Caco-2 (cell line): ENCODE data around the gene TRIM15. TPM values are rescaled to one million over a fixed set of nuclear protein-coding genes. Genes with fewer than 3 reads are reported as not detected.

ENCODE experiments used
- BruUV-seq: library from RNA; stranded (reverse); fragments of 400-500 nt; replicated peaks from 2 replicates; lab custom pipeline; 2021; lab: Mats Ljungman, UMichigan
- CTCF ChIA-PET: fragments of 300-600 bp; sonication (Branson Sonifier 250); formaldehyde crosslinking; loops from one replicate; lab custom pipeline; 2022; ENCODE audit warnings: antibody characterized with exemption; lab: Charles Lee
- POLR2A ChIA-PET: fragments of 300-600 bp; sonication (Branson Sonifier 250); formaldehyde crosslinking; loops from one replicate; lab custom pipeline; 2022; ENCODE audit warnings: antibody characterized with exemption; lab: Charles Lee
- DNase-seq, 2 experiments: peaks; one replicate each; pipeline versions ENCODE4 v3.0.0 to v3.0.0-alpha.2; 2020 to 2022
- H3K27me3 ChIP-seq: replicated peaks from 2 replicates; pipeline ENCODE4 v1.6.0; 2011; ENCODE audit warnings: low read length; ENCODE audit not compliant: control insufficient read depth, insufficient read depth
- H3K36me3 ChIP-seq: 2 replicates; pipeline ENCODE4 v1.5.1; 2011; ENCODE audit warnings: low read length; ENCODE audit not compliant: control insufficient read depth, insufficient read depth
- H3K4me1 ChIP-seq: fragments of 250-450 bp; sonication (Bioruptor Pico); 2 replicates; pipeline ENCODE4 v1.5.1; 2020; ENCODE audit warnings: mild to moderate bottlenecking
- H3K4me3 ChIP-seq: 2 replicates; pipeline ENCODE4 v1.5.1; 2011; ENCODE audit warnings: low read depth, mild to moderate bottlenecking, control low read depth, low read length
- H3K9me3 ChIP-seq: fragments of 250-450 bp; sonication (Bioruptor Pico); 2 replicates; pipeline ENCODE4 v1.5.1; 2020; ENCODE audit warnings: mild to moderate bottlenecking, moderate library complexity
- H3K27ac Mint-ChIP-seq: one replicate; pipeline ENCODE4 v1.8.0; 2022; ENCODE audit warnings: mixed read lengths; ENCODE audit not compliant: unreplicated experiment
- H3K27me3 Mint-ChIP-seq: one replicate; pipeline ENCODE4 v1.8.0; 2022; ENCODE audit warnings: mixed read lengths; ENCODE audit not compliant: insufficient read depth, unreplicated experiment
- H3K36me3 Mint-ChIP-seq: one replicate; pipeline ENCODE4 v1.8.0; 2022; ENCODE audit warnings: mild to moderate bottlenecking, mixed read lengths; ENCODE audit not compliant: insufficient read depth, unreplicated experiment
- H3K4me1 Mint-ChIP-seq: one replicate; pipeline ENCODE4 v1.8.0; 2022; ENCODE audit warnings: low read depth, mixed read lengths; ENCODE audit not compliant: unreplicated experiment
- H3K4me3 Mint-ChIP-seq: one replicate; pipeline ENCODE4 v1.8.0; 2022; ENCODE audit warnings: mild to moderate bottlenecking, moderate library complexity, mixed read lengths; ENCODE audit not compliant: unreplicated experiment
- H3K9me3 Mint-ChIP-seq: one replicate; pipeline ENCODE4 v1.8.0; 2022; ENCODE audit warnings: mixed read lengths; ENCODE audit not compliant: unreplicated experiment
- intact Hi-C: fragments of 100-400 bp; cut with micrococcal nuclease; formaldehyde crosslinking; loops from one replicate; pipeline ENCODE4 v1.10.0; 2022; ENCODE audit not compliant: unreplicated experiment
- total RNA-seq: library from RNA; stranded (reverse); gene quantifications from 2 replicates; pipeline ENCODE4 v1.2.3, GENCODE V29; 2022
- TF ChIP-seq, protein P1 (sequence below), 2 experiments: fragments of 200-600 bp in 1 of 2; IDR thresholded peaks; 1 replicate in 1 of 2; 2 replicates in 1 of 2; pipeline versions ENCODE4 v1.5.1 to v1.8.0; 2011 to 2022; ENCODE audit warnings: antibody characterized with exemption in 1 of 2, control low read depth in 1 of 2, inconsistent platforms in 1 of 2, low read depth in 1 of 2, low read length in 1 of 2, mild to moderate bottlenecking in 1 of 2, moderate library complexity in 1 of 2; ENCODE audit not compliant: insufficient read depth in 1 of 2, severe bottlenecking in 1 of 2, unreplicated experiment in 1 of 2

The TRIM15 gene
- total RNA-seq, 1 experiment from 2014 or later: 6.9 TPM

DNA sequence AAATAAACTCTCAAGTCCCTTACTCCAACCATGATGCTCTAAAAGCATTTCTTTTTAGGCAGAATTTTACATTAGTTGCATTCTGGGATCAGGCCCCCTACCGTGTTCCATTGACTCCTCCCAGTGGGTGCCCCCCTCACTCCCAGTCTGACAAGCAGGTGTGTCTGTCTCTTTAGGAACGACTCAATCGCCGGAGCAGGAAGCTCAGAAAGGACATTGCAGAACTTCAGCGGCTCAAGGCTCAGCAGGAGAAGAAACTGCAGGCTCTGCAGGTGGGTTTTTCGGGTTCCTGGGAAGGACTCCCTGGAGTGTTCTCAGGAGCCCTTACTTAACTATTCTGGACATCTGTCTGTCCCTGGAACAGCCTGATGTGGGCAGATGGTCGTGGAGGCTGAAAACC is 17.5 kb upstream of the TRIM15 start:
- CTCF ChIA-PET: no interaction called here
- Mint-ChIP-seq H3K4me1 (peaks cover 12% of the 10 kb centered on the region), H3K27ac (no peak overlapping the region), H3K9me3 (no peaks in the 10 kb centered on the region), H3K36me3 (no peaks in the 10 kb centered on the region), H3K4me3 (no peak overlapping the region), H3K27me3 (no peaks in the 10 kb centered on the region)
- H3K4me3 ChIP-seq: no peak overlapping the region
- H3K4me1 ChIP-seq: peaks cover 11% of the 10 kb centered on the region
- DNase-seq: no peak
- no TSS peak for BruUV-seq
- H3K9me3 ChIP-seq: no peaks in the 10 kb centered on the region
- intact Hi-C loops: no loop called here
- POLR2A ChIA-PET: interaction anchor here (0.7 kb wide), 1 partner anchor 120 kb away, joined by 3 read pairs; no protein-coding TSS in a partner anchor
- no peaks in the 10 kb centered on the region for H3K27me3 ChIP-seq
- no peaks in the 10 kb centered on the region for H3K36me3 ChIP-seq
- TF ChIP-seq, protein P1, sequence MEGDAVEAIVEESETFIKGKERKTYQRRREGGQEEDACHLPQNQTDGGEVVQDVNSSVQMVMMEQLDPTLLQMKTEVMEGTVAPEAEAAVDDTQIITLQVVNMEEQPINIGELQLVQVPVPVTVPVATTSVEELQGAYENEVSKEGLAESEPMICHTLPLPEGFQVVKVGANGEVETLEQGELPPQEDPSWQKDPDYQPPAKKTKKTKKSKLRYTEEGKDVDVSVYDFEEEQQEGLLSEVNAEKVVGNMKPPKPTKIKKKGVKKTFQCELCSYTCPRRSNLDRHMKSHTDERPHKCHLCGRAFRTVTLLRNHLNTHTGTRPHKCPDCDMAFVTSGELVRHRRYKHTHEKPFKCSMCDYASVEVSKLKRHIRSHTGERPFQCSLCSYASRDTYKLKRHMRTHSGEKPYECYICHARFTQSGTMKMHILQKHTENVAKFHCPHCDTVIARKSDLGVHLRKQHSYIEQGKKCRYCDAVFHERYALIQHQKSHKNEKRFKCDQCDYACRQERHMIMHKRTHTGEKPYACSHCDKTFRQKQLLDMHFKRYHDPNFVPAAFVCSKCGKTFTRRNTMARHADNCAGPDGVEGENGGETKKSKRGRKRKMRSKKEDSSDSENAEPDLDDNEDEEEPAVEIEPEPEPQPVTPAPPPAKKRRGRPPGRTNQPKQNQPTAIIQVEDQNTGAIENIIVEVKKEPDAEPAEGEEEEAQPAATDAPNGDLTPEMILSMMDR (IDR thresholded peaks at IDR 0.05; ENCODE audit: insufficient read depth in 1 of 2, low read depth in 1 of 2, low read length in 1 of 2, severe bottlenecking in 1 of 2, unreplicated experiment in 1 of 2): no peak

DNA sequence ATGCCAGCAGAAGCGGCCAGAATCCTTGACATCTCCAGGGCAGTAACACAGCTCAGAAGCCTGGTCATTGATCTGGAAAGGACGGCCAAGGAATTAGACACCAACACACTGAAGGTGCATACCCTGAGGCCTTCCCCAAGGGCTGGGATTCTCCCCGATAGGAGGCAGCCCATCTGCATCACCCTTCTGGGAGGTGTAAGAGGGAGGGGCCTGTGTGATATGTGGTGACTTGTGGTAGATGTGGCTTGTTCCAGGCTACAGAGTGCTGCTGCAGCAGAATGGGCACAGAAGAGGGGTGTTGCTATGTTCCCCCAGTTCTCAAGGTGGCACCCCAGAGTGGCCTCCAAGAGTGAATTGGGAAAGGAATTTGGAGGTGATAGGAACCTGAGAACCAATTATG is 16.2 kb upstream of the TRIM15 start:
- peaks cover 11% of the 10 kb centered on the region for H3K4me1 ChIP-seq
- TF ChIP-seq, protein P1 (IDR thresholded peaks at IDR 0.05; ENCODE audit: insufficient read depth in 1 of 2, low read depth in 1 of 2, low read length in 1 of 2, severe bottlenecking in 1 of 2, unreplicated experiment in 1 of 2): no peak
- ChIA-PET CTCF (no interaction called here), POLR2A (no interaction called here)
- Mint-ChIP-seq H3K4me1 (peaks cover 12% of the 10 kb centered on the region), H3K27ac (no peak overlapping the region), H3K9me3 (no peaks in the 10 kb centered on the region), H3K27me3 (no peaks in the 10 kb centered on the region), H3K36me3 (no peaks in the 10 kb centered on the region), H3K4me3 (no peak overlapping the region)
- no peak overlapping the region for H3K4me3 ChIP-seq
- BruUV-seq: no TSS peak
- intact Hi-C loops: no loop called here
- no peaks in the 10 kb centered on the region for H3K9me3 ChIP-seq
- no peaks in the 10 kb centered on the region for H3K36me3 ChIP-seq
- H3K27me3 ChIP-seq: no peaks in the 10 kb centered on the region
- DNase-seq: no peak

DNA sequence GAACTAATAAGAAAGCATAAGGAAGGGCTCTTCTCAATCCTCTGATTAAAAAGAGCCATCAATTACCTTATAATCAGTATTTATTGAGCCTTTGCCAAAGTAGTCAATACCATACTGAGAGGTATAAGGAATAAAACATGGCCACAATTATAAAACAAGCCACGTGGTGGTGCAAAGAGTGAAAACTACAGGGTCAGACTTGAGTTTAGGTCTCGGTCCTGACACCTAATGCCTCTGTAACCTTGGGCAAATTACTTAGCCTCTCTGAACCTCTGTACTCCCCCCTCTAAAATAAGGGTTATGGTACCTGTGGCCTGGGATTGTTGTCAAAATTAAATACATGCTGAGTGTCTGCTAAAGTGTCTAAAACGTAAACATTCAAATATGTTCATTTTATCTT is 14.1 kb upstream of the TRIM15 start:
- Histone ChIP-seq H3K4me1 (peaks cover 2% of the 10 kb centered on the region; the same call in 1 of the 2 replicates), H3K36me3 (no peaks in the 10 kb centered on the region), H3K4me3 (no peak overlapping the region), H3K9me3 (no peaks in the 10 kb centered on the region), H3K27me3 (no peaks in the 10 kb centered on the region)
- CTCF ChIA-PET: no interaction called here
- Mint-ChIP-seq H3K27me3 (no peaks in the 10 kb centered on the region), H3K36me3 (no peaks in the 10 kb centered on the region), H3K4me1 (peaks cover 5% of the 10 kb centered on the region), H3K4me3 (no peak overlapping the region), H3K27ac (no peak overlapping the region), H3K9me3 (no peaks in the 10 kb centered on the region)
- POLR2A ChIA-PET: no interaction called here
- intact Hi-C loops: loop anchor here (1.0 kb wide), 1 partner anchor 21 kb away; no protein-coding TSS in a partner anchor
- DNase-seq: no peak
- TF ChIP-seq, protein P1 (IDR thresholded peaks at IDR 0.05; ENCODE audit: insufficient read depth in 1 of 2, low read depth in 1 of 2, low read length in 1 of 2, severe bottlenecking in 1 of 2, unreplicated experiment in 1 of 2): peak in 1 of 2 experiments; percentile 1
- BruUV-seq: no TSS peak
